K562 treated with DMSO at 1 percent for 4 hours (cell line): ENCODE measurements around the gene CLN3. TPM values are rescaled to one million over a fixed set of nuclear protein-coding genes. Genes with fewer than 3 reads are reported as not detected.

Experiments used
- total RNA-seq: library from RNA; unstranded; fragments of 300-600 nt; gene quantifications from 2 replicates; pipeline ENCODE4 v1.2.3, GENCODE V29; 2022; ENCODE audit not compliant: insufficient read depth

The CLN3 gene
- 52.3 and 57.5 TPM in 2 replicates for total RNA-seq

GRCh38 chr16:28491970-28492474 is at the start of gene CLN3:
Gene CLN3, minus strand, starts transcription at chr16:28492074. Its CDS starts 315 bp downstream, at chr16:28491759.

DNA sequence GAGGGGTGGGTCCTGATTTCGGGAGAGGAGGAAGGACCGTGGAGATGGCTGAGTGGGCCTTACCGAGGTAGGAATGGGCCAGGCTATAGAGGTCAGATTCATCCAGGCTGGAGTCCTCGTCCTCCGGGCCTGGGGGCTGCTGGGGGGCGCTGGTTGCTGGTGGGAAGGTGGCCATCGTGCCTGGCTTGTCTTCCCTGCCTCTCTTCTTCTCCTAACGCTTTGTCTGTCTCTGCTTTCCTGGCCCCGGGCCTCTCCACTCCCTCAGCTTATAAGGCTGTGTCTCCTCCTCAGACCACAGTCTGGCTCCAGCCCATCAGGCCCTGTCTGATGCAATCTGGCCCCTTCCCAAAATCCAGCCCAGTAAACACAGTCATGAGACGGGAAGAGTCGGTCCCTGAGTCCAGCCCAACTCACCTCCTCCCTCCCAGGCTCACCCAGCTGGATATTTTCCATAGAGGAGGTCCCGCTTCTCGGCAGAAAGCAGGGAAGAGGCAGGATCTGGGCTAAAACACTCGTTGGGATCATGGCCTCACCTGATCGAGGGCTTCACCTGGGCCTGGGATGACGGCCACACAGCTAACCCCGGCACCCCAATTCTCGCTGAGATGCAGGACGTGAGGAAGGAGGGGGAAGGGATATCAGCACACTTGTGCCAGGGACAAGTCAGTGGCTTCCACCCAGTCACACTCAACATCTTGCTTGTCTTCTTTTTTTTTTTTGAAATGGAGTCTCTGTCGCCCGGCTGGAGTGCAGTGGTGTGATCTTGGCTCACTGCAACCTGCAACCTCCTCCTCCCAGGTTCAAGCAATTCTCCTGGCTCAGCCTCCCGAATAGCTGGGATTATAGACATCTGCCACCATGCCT is 47.1 kb upstream of the CLN3 start, which contains the start of gene NUPR1:
TSS of gene NUPR1 (minus strand) at position 242 of the 864 bp plus-strand sequence. CDS start at position 175, 67 bp downstream.

DNA sequence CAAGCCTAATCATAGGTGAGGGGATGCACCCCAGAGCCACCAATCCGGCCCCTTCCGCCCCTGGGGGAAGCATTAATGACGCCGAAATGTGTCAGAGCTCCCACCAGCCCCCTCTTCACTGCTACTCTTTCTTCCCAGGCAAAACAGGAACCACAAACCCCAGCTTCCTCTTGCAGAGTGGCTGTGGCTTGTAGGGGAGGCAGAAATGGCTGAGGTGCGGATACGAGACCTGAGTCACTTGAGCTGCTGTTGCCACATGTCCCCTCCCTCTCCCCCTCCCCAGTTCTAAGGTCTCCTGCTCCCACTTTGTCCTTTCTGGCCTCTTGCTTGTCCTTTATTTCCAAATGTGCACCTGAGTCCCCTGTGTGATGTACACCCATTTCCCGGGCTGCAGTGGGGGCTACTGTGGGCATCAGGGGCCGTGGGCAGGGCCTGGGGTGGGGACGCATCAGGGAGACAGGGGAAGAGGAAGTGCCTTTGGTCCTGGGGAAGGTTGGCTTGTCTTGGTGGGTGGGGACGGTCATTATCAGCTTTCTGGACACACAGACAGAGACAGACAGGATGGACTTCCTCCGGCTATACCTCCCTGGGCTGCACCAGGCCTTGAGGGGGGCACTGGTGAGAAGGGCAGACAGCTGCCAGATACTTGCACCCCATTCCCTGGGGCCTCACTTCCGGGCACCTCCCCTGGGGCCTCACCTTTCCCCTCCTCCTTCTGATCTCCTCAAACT is 2.4 kb upstream of the CLN3 start, which contains the start of gene APOBR:
TSS of gene APOBR (plus strand) at position 523 of the 731 bp plus-strand sequence. CDS start at position 562, 39 bp downstream.

Other genes with a start within 250 kb of the CLN3 start
- 0.11 TPM in 1 of 2 replicates, not detected in the other for gene SBK1, start 199.5 kb downstream of the CLN3 start, total RNA-seq
- 1.3 TPM in 1 of 2 replicates, not detected in the other for gene NPIPB6, start 128.6 kb downstream of the CLN3 start, total RNA-seq
- 78.4 and 137 TPM in 2 replicates for gene EIF3CL, start 88.2 kb downstream of the CLN3 start, total RNA-seq
- not detected in 2 replicates for gene NPIPB7, start 19.7 kb downstream of the CLN3 start, total RNA-seq
- 6.0 and 6.2 TPM in 2 replicates for gene APOBR, start 2.6 kb upstream of the CLN3 start, total RNA-seq
- not detected in 2 replicates for gene IL27, start 14.8 kb upstream of the CLN3 start, total RNA-seq
- gene NUPR1, start 46.9 kb upstream of the CLN3 start, total RNA-seq, result 105 and 134 TPM in 2 replicates
- gene SGF29, start 61.8 kb upstream of the CLN3 start, total RNA-seq, result 31.0 and 40.5 TPM in 2 replicates
- 4.2 and 4.7 TPM in 2 replicates for gene SULT1A2, start 105.0 kb upstream of the CLN3 start, total RNA-seq
- 84.6 and 95.3 TPM in 2 replicates for gene SULT1A1, start 118.0 kb upstream of the CLN3 start, total RNA-seq
- gene NPIPB8, start 146.0 kb upstream of the CLN3 start, total RNA-seq, result not detected in 2 replicates
- 236 and 351 TPM in 2 replicates for gene EIF3C, start 219.4 kb upstream of the CLN3 start, total RNA-seq